Activated CD8-positive, alpha-beta T cell treated with anti-CD3 and anti-CD28 coated beads for 36 hours (primary cell): ENCODE data around the gene GBP5. TPM values are rescaled to one million over a fixed set of nuclear protein-coding genes. Genes with fewer than 3 reads are reported as not detected.
"Not testable (repeated sequence)": the region's sequence is repeated elsewhere in the genome, so short reads cannot be mapped to it uniquely, and the experiment has no call there.

ENCODE experiments used
- ATAC-seq: fragments of 200-7000 bp; cut with Tn5 transposase; one replicate; pipeline ENCODE4 v1.10.0; 2021; ENCODE audit warnings: mild to moderate bottlenecking, moderate library complexity
- CTCF ChIA-PET: fragments of 350-600 bp; sonication (Branson Sonifier 250); formaldehyde crosslinking; loops from one replicate; lab custom pipeline; 2021; ENCODE audit warnings: antibody characterized with exemption; lab: Charles Lee
- POLR2A ChIA-PET: fragments of 350-600 bp; sonication (Branson Sonifier 250); formaldehyde crosslinking; loops from one replicate; lab custom pipeline; 2021; ENCODE audit warnings: antibody characterized with exemption; lab: Charles Lee
- DNase-seq: peaks from one replicate; pipeline ENCODE4 v3.0.0-alpha.2; 2020
- H3K27ac Mint-ChIP-seq: one replicate; pipeline ENCODE4 v1.8.0; 2021; ENCODE audit warnings: mild to moderate bottlenecking, mixed read lengths
- H3K27me3 Mint-ChIP-seq: one replicate; pipeline ENCODE4 v1.8.0; 2021; ENCODE audit warnings: mixed read lengths
- H3K36me3 Mint-ChIP-seq: one replicate; pipeline ENCODE4 v1.8.0; 2021; ENCODE audit warnings: low read depth, mixed read lengths
- H3K4me1 Mint-ChIP-seq: one replicate; pipeline ENCODE4 v1.8.0; 2021; ENCODE audit warnings: low read depth, mixed read lengths
- H3K4me3 Mint-ChIP-seq: one replicate; pipeline ENCODE4 v1.8.0; 2021; ENCODE audit warnings: mild to moderate bottlenecking, moderate library complexity, mixed read lengths
- H3K9me3 Mint-ChIP-seq: one replicate; pipeline ENCODE4 v1.8.0; 2021; ENCODE audit warnings: mixed read lengths
- intact Hi-C: fragments of 100-400 bp; cut with micrococcal nuclease; formaldehyde crosslinking; loops from one replicate; pipeline ENCODE4 v1.10.0; 2022
- total RNA-seq, 2 experiments: library from RNA; stranded (reverse); gene quantifications; one replicate each; pipeline ENCODE4 v1.2.3, GENCODE V29; 2021
- TF ChIP-seq, protein P1 (sequence below): fragments of 200-600 bp; IDR thresholded peaks from one replicate; pipeline ENCODE4 v1.8.0; 2022; ENCODE audit warnings: antibody characterized with exemption, mild to moderate bottlenecking

Gene GBP5
- total RNA-seq, 2 experiments from 2014 or later, result 163 to 174 TPM

- intact Hi-C loops, result no loop called here
- TF ChIP-seq, protein P1, sequence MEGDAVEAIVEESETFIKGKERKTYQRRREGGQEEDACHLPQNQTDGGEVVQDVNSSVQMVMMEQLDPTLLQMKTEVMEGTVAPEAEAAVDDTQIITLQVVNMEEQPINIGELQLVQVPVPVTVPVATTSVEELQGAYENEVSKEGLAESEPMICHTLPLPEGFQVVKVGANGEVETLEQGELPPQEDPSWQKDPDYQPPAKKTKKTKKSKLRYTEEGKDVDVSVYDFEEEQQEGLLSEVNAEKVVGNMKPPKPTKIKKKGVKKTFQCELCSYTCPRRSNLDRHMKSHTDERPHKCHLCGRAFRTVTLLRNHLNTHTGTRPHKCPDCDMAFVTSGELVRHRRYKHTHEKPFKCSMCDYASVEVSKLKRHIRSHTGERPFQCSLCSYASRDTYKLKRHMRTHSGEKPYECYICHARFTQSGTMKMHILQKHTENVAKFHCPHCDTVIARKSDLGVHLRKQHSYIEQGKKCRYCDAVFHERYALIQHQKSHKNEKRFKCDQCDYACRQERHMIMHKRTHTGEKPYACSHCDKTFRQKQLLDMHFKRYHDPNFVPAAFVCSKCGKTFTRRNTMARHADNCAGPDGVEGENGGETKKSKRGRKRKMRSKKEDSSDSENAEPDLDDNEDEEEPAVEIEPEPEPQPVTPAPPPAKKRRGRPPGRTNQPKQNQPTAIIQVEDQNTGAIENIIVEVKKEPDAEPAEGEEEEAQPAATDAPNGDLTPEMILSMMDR, result no peak
- no peaks in the 10 kb centered on the region for H3K27me3 Mint-ChIP-seq
- H3K27ac Mint-ChIP-seq, result peak overlapping the region; percentile 87
- peak overlapping the region; percentile 26 for H3K4me3 Mint-ChIP-seq
- ChIA-PET CTCF (interaction anchor here (1.2 to 3.4 kb wide), 3 partner anchors 12 to 72 kb away, joined by 4 to 11 read pairs (median 8); no protein-coding TSS in a partner anchor), POLR2A (interaction anchor here (0.7 to 8.5 kb wide), 11 partner anchors 9 to 222 kb away, joined by 3 to 114 read pairs (median 4); partner anchors contain the start of genes GBP1, GBP4 and GBP5)
- peak; percentile 50 for ATAC-seq
- H3K9me3 Mint-ChIP-seq, result peaks cover 30% of the 10 kb centered on the region
- peaks cover 47% of the 10 kb centered on the region for H3K36me3 Mint-ChIP-seq
- no peak for DNase-seq
- peaks cover 78% of the 10 kb centered on the region for H3K4me1 Mint-ChIP-seq
These were observed 13.2 kb upstream of the GBP5 start for GRCh38 chr1:89285745-89286380.

DNA sequence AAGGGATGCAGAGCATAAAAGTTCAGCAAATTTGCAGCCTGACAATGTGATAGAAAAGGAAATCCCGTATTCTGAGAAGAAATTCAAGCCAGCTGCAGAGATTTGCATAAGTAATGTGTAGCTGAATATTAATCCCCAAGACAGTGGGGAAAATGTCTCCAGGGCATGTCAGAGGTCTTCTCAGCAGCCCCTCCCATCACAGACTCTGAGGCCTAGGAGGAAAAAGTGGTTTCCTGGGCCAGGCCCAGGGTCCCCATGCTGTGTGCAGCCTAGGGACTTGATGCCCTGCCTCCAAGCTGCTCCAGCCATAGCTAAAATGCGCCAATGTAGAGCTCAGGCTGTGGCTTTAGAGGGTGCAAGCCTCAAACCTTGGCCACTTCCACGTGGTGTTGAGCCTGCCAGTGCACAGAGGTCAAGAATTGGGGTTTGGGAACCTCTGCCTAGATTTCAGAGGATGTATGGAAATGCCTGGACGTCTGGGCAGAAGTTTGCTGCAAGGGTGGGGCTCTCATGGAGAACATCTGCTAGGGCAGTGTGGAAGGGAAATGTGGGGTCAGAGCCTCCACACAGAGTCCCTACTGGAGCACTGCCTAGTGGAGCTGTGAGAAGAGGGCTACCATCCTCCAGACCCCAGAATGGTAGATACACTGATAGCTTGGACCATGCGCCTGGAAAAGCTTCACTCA, 11.6 kb upstream of the GBP5 start:
- ATAC-seq, intact Hi-C loops, H3K27me3 Mint-ChIP-seq, H3K4me3 Mint-ChIP-seq, DNase-seq: not testable (repeated sequence)
- Mint-ChIP-seq H3K4me1 (peaks cover 84% of the 10 kb centered on the region), H3K36me3 (peaks cover 42% of the 10 kb centered on the region), H3K27ac (peak overlapping the region; percentile 87), H3K9me3 (peaks cover 26% of the 10 kb centered on the region)
- POLR2A ChIA-PET, result interaction anchor here (0.6 to 8.5 kb wide), 6 partner anchors 10 to 1905 kb away, joined by 3 to 114 read pairs (median 3); partner anchors contain the start of genes GBP1 and GBP5
- CTCF ChIA-PET, result interaction anchor here (0.8 to 3.4 kb wide), 2 partner anchors 10 to 74 kb away, joined by 4 to 11 read pairs; no protein-coding TSS in a partner anchor

DNA sequence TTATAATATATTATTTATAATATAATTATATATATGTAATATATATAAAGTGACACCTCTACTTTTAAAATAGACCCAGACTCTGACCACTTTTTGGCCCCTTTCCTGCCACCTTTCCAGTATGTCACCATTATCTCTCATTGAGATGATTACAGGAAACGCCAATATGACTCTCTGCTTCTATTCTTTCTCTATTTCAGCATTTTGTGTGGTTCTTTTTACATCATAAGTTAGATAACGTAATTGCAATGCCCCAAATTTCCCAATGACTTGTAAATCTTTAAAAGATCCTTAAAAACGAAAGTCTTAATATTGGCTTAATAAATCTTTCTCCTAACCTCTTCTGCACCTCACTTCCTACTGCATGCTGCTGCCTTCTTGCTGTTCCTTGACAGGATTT, 8.1 kb upstream of the GBP5 start:
- no peak for DNase-seq
- Mint-ChIP-seq H3K4me3 (no peak overlapping the region), H3K27ac (peak overlapping the region; percentile 53), H3K4me1 (peaks cover 78% of the 10 kb centered on the region), H3K36me3 (peaks cover 38% of the 10 kb centered on the region), H3K27me3 (no peaks in the 10 kb centered on the region), H3K9me3 (peaks cover 18% of the 10 kb centered on the region)
- intact Hi-C loops, result no loop called here
- TF ChIP-seq, protein P1, result no peak
- ATAC-seq, result no peak
- POLR2A ChIA-PET, result interaction anchor here (1.0 to 8.5 kb wide), 4 partner anchors 7 to 154 kb away, joined by 3 to 114 read pairs (median 5); partner anchors contain the start of genes GBP4 and GBP5
- CTCF ChIA-PET, result interaction anchor here (0.9 to 1.5 kb wide), 2 partner anchors 78 to 82 kb away, joined by 4 read pairs; partner anchors contain the start of gene GBP4

DNA sequence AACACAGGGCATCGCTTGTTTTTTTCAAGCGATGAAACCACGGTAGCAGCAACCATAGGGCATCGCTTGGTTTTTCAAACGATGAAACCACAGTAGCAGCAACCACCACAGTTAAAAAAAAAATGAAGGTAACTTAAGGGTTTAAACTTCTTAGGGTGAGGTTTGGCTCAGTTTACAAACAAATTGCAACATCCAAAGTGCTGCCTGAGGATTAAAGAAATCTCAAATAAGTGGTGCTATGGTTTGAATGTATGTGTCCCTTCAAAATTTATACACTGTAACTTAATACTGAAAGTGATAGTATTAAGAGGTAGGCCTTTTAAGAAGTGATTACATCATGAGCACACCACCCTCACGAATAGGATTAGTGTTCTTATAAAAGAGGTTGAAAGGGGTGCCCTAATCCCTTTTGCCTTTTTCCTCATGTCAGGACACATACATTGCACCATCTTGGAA, 6.4 kb upstream of the GBP5 start:
- Mint-ChIP-seq H3K27ac (peak overlapping the region; percentile 87), H3K9me3 (peaks cover 9% of the 10 kb centered on the region), H3K27me3 (no peaks in the 10 kb centered on the region), H3K4me1 (peaks cover 80% of the 10 kb centered on the region), H3K4me3 (peak overlapping the region; percentile 55), H3K36me3 (peaks cover 23% of the 10 kb centered on the region)
- ChIA-PET POLR2A (interaction anchor here (0.8 to 9.7 kb wide), 4 partner anchors 5 to 31 kb away, joined by 3 to 114 read pairs (median 3); no protein-coding TSS in a partner anchor), CTCF (no interaction called here)
- ATAC-seq, result peak; percentile 57
- intact Hi-C loops, result no loop called here
- no peak for DNase-seq
- TF ChIP-seq, protein P1, result no peak

GRCh38 chr1:89277725-89278124, 5.1 kb upstream of the GBP5 start:
- TF ChIP-seq, protein P1, result no peak
- ChIA-PET CTCF (interaction anchor here (0.8 to 1.4 kb wide), 2 partner anchors 80 to 287 kb away, joined by 3 to 4 read pairs; no protein-coding TSS in a partner anchor), POLR2A (interaction anchor here (1.2 to 9.7 kb wide), 5 partner anchors 6 to 151 kb away, joined by 3 to 114 read pairs (median 7); no protein-coding TSS in a partner anchor)
- Mint-ChIP-seq H3K27ac (peak overlapping the region; percentile 87), H3K4me1 (peaks cover 77% of the 10 kb centered on the region), H3K27me3 (no peaks in the 10 kb centered on the region), H3K9me3 (peaks cover 9% of the 10 kb centered on the region), H3K4me3 (peak overlapping the region; percentile 55), H3K36me3 (peaks cover 23% of the 10 kb centered on the region)
- intact Hi-C loops, result no loop called here
- ATAC-seq (peak; percentile 28), DNase-seq (peak; percentile 46)
